HepG2 (cell line): ENCODE data around the gene PEX10. TPM values are rescaled to one million over a fixed set of nuclear protein-coding genes. Genes with fewer than 3 reads are reported as not detected.

Experiments
- CBFB ChIP-seq: sonication (generic); formaldehyde crosslinking; IDR thresholded peaks from 2 replicates; pipeline ENCODE4 v1.4.0; 2020; ENCODE audit warnings: missing genetic modification reagents
- DZIP1 ChIP-seq: sonication (generic); formaldehyde crosslinking; IDR thresholded peaks from 2 replicates; pipeline ENCODE4 v1.5.0; 2020; ENCODE audit warnings: mild to moderate bottlenecking, missing genetic modification reagents
- JDP2 ChIP-seq: sonication (generic); formaldehyde crosslinking; IDR thresholded peaks from 2 replicates; pipeline ENCODE4 v1.8.1; 2022; ENCODE audit warnings: missing genetic modification reagents, borderline replicate concordance
- POLR2AphosphoS5 ChIP-seq: IDR thresholded peaks from 2 replicates; pipeline ENCODE4 v1.6.1; 2012; ENCODE audit warnings: low read depth, low read length
- RBFOX2 ChIP-seq: fragments of 200-400 bp; formaldehyde crosslinking; IDR thresholded peaks from 2 replicates; pipeline ENCODE4 v1.6.1; 2017; ENCODE audit warnings: low read depth, mild to moderate bottlenecking, low read length
- SMYD3 ChIP-seq: sonication (generic); formaldehyde crosslinking; IDR thresholded peaks from 2 replicates; pipeline ENCODE4 v1.8.1; 2023; ENCODE audit warnings: mild to moderate bottlenecking, missing genetic modification reagents
- TCF7L2 ChIP-seq: IDR thresholded peaks from 2 replicates; pipeline ENCODE4 v1.6.1; 2011; ENCODE audit warnings: mild to moderate bottlenecking, low read depth, low read length, moderate library complexity
- ZFY ChIP-seq: sonication (generic); formaldehyde crosslinking; IDR thresholded peaks from 2 replicates; pipeline ENCODE4 v1.4.0; 2020; ENCODE audit warnings: missing genetic modification reagents
- ZNF383 ChIP-seq: sonication (generic); formaldehyde crosslinking; IDR thresholded peaks from 2 replicates; pipeline ENCODE4 v1.4.0; 2020; ENCODE audit warnings: missing genetic modification reagents, mild to moderate bottlenecking, borderline replicate concordance
- ZNF709 ChIP-seq: sonication (generic); formaldehyde crosslinking; IDR thresholded peaks from 2 replicates; pipeline ENCODE4 v1.5.0; 2020; ENCODE audit warnings: mild to moderate bottlenecking, missing genetic modification reagents
- ZNF780A ChIP-seq: sonication (generic); formaldehyde crosslinking; IDR thresholded peaks from 2 replicates; pipeline ENCODE4 v1.8.0; 2022; ENCODE audit warnings: mild to moderate bottlenecking, missing genetic modification reagents, moderate library complexity
- polyA plus RNA-seq, 8 experiments: library from polyadenylated mRNA; depleted of rRNA in 3 of 8; stranded (reverse) in 7 of 8; unstranded in 1 of 8; fragments of >200 nt; fragmentation: Illumina TruSeq in 4 of 8; extraction: Trizol in 4 of 8; gene quantifications; 2 replicates each; pipeline versions ENCODE4 v1.2.1 to v1.2.3, GENCODE V29; 2011 to 2016; ENCODE audit warnings: low read depth in 4 of 8, missing spikeins in 1 of 8, mixed read lengths in 1 of 8; ENCODE audit not compliant: insufficient read depth in 1 of 8
- total RNA-seq, 5 experiments: library from RNA; depleted of rRNA; stranded (reverse); fragments of >200 nt; fragmentation: Illumina TruSeq; extraction: Trizol; gene quantifications; 2 replicates each; pipeline ENCODE4 v1.2.3, GENCODE V29; 2016; ENCODE audit warnings: low read depth in 1 of 5
- TF ChIP-seq, protein P1 (sequence below): sonication (generic); formaldehyde crosslinking; IDR thresholded peaks from 2 replicates; pipeline ENCODE4 v1.4.0; 2020; ENCODE audit warnings: mild to moderate bottlenecking, missing genetic modification reagents
- TF ChIP-seq, protein P2 (sequence below): sonication (generic); formaldehyde crosslinking; IDR thresholded peaks from 2 replicates; pipeline ENCODE4 v1.8.0; 2022; ENCODE audit warnings: missing genetic modification reagents, mild to moderate bottlenecking, inconsistent platforms, borderline replicate concordance
- TF ChIP-seq, protein P3 (sequence below): sonication (generic); formaldehyde crosslinking; IDR thresholded peaks from 2 replicates; pipeline ENCODE4 v1.4.0; 2020; ENCODE audit warnings: missing genetic modification reagents, borderline replicate concordance

Gene PEX10
- total and polyA plus RNA-seq, 2 of the 13 experiments (the other 11 are each of a cell fraction or from before 2014, with no cell fraction given): 16.1 to 39.6 TPM

- TF ChIP-seq, protein P1, sequence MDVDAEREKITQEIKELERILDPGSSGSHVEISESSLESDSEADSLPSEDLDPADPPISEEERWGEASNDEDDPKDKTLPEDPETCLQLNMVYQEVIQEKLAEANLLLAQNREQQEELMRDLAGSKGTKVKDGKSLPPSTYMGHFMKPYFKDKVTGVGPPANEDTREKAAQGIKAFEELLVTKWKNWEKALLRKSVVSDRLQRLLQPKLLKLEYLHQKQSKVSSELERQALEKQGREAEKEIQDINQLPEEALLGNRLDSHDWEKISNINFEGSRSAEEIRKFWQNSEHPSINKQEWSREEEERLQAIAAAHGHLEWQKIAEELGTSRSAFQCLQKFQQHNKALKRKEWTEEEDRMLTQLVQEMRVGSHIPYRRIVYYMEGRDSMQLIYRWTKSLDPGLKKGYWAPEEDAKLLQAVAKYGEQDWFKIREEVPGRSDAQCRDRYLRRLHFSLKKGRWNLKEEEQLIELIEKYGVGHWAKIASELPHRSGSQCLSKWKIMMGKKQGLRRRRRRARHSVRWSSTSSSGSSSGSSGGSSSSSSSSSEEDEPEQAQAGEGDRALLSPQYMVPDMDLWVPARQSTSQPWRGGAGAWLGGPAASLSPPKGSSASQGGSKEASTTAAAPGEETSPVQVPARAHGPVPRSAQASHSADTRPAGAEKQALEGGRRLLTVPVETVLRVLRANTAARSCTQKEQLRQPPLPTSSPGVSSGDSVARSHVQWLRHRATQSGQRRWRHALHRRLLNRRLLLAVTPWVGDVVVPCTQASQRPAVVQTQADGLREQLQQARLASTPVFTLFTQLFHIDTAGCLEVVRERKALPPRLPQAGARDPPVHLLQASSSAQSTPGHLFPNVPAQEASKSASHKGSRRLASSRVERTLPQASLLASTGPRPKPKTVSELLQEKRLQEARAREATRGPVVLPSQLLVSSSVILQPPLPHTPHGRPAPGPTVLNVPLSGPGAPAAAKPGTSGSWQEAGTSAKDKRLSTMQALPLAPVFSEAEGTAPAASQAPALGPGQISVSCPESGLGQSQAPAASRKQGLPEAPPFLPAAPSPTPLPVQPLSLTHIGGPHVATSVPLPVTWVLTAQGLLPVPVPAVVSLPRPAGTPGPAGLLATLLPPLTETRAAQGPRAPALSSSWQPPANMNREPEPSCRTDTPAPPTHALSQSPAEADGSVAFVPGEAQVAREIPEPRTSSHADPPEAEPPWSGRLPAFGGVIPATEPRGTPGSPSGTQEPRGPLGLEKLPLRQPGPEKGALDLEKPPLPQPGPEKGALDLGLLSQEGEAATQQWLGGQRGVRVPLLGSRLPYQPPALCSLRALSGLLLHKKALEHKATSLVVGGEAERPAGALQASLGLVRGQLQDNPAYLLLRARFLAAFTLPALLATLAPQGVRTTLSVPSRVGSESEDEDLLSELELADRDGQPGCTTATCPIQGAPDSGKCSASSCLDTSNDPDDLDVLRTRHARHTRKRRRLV (CRISPR knock-in tag): 0 out of 2 replicates have a peak, but pooled peaks have one; percentile 27
- TF ChIP-seq RBFOX2 (no peak), ZFY (CRISPR knock-in tag) (no peak), POLR2AphosphoS5 (peak; percentile 78), ZNF383 (no peak), SMYD3 (CRISPR knock-in tag) (no peak), CBFB (CRISPR knock-in tag) (no peak), ZNF780A (CRISPR knock-in tag) (0 out of 2 replicates have a peak, but pooled peaks have one; percentile 18), ZNF709 (peak; percentile 32; the same call in 1 of the 2 replicates), DZIP1 (CRISPR knock-in tag) (0 out of 2 replicates have a peak, but pooled peaks have one; percentile 64), TCF7L2 (no peak), JDP2 (CRISPR knock-in tag) (no peak)
- TF ChIP-seq, protein P2, sequence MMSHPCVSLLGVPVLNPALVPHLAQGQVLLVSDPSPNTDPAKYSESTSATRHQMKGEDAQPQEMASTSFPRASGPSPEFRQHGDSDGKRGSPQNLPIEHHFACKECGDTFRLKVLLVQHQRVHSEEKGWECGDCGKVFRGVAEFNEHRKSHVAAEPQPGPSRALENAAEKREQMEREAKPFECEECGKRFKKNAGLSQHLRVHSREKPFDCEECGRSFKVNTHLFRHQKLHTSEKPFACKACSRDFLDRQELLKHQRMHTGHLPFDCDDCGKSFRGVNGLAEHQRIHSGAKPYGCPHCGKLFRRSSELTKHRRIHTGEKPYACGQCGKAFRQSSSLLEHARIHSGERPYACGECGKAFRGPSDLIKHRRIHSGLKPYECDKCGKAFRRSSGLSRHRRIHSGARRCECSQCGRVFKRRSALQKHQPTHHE (CRISPR knock-in tag): no peak
- TF ChIP-seq, protein P3, sequence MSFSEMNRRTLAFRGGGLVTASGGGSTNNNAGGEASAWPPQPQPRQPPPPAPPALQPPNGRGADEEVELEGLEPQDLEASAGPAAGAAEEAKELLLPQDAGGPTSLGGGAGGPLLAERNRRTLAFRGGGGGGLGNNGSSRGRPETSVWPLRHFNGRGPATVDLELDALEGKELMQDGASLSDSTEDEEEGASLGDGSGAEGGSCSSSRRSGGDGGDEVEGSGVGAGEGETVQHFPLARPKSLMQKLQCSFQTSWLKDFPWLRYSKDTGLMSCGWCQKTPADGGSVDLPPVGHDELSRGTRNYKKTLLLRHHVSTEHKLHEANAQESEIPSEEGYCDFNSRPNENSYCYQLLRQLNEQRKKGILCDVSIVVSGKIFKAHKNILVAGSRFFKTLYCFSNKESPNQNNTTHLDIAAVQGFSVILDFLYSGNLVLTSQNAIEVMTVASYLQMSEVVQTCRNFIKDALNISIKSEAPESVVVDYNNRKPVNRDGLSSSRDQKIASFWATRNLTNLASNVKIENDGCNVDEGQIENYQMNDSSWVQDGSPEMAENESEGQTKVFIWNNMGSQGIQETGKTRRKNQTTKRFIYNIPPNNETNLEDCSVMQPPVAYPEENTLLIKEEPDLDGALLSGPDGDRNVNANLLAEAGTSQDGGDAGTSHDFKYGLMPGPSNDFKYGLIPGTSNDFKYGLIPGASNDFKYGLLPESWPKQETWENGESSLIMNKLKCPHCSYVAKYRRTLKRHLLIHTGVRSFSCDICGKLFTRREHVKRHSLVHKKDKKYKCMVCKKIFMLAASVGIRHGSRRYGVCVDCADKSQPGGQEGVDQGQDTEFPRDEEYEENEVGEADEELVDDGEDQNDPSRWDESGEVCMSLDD (CRISPR knock-in tag): no peak
Observed at GRCh38 chr1:2413495-2414296, 1.3 kb upstream of the PEX10 start (continued).
